ENCODE results near the gene PAPOLA.
"Not testable (repeated sequence)": the region's sequence is repeated elsewhere in the genome, so short reads cannot be mapped to it uniquely, and the experiment has no call there.

DNA sequence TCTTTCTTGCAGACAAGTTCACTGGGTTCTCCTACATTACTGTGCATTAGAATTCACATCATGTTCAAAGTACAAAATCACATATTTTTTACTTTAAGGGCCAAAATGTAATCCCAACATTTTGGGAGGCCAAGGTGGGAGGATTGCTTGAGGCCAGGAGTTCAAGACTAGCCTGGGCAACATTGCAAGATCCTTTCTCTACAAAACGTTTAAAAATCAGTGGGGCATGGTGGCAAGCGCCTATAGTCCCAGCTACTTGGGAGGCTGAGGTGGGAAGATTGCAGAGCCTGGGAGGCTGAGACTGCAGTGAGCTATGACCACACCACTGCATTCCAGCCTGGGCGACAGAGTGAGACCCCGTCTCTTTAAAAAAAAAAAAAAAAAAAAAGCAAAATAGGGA lies 31.2 kb upstream of the PAPOLA start:
- TF ChIP-seq EZH2 (IDR thresholded peaks at IDR 0.05; ENCODE audit: insufficient read depth, low read length); CTCF (IDR thresholded peaks at IDR 0.05; ENCODE audit: insufficient read depth, low read depth, low read length): not testable (repeated sequence)
